GM19043 (cell line): ENCODE results near the gene SLC22A23.

Source experiments
- ATAC-seq: cut with Tn5 transposase; IDR thresholded peaks from one replicate; pipeline ENCODE4 v1.9.1; 2021; ENCODE audit warnings: low read depth; ENCODE audit not compliant: unreplicated experiment

SLC22A23 gene

GRCh38 chr6:3356824-3357420 lies 99.9 kb downstream of the SLC22A23 start:
- ATAC-seq = no peak

- ATAC-seq = peak; percentile 98
Observed at GRCh38 chr6:3356056-3356823, 100.6 kb downstream of the SLC22A23 start.

- ATAC-seq = no peak
Observed at GRCh38 chr6:3355358-3356055, 101.3 kb downstream of the SLC22A23 start.

- no peak for ATAC-seq
Observed at GRCh38 chr6:3355011-3355357, 101.9 kb downstream of the SLC22A23 start.

GRCh38 chr6:3353939-3354338 lies 102.9 kb downstream of the SLC22A23 start:
- no peak for ATAC-seq

GRCh38 chr6:3353213-3353903 lies 103.5 kb downstream of the SLC22A23 start:
- no peak for ATAC-seq

GRCh38 chr6:3352678-3353077 lies 104.2 kb downstream of the SLC22A23 start:
- ATAC-seq = no peak

GRCh38 chr6:3351829-3352524 lies 104.9 kb downstream of the SLC22A23 start:
- ATAC-seq = no peak

- no peak for ATAC-seq
Observed at GRCh38 chr6:3351105-3351676, 105.7 kb downstream of the SLC22A23 start.

- ATAC-seq = no peak
Observed at GRCh38 chr6:3350252-3350796, 106.5 kb downstream of the SLC22A23 start.

GRCh38 chr6:3349388-3350251 lies 107.2 kb downstream of the SLC22A23 start:
- no peak for ATAC-seq

GRCh38 chr6:3348821-3349220 lies 108.0 kb downstream of the SLC22A23 start:
- ATAC-seq = no peak

GRCh38 chr6:3347826-3348225 lies 109.0 kb downstream of the SLC22A23 start:
- ATAC-seq = no peak

GRCh38 chr6:3347247-3347646 lies 109.6 kb downstream of the SLC22A23 start:
- no peak for ATAC-seq

- ATAC-seq = no peak
Observed at GRCh38 chr6:3346476-3346875, 110.4 kb downstream of the SLC22A23 start.

GRCh38 chr6:3345836-3346235 lies 111.0 kb downstream of the SLC22A23 start:
- no peak for ATAC-seq

GRCh38 chr6:3343089-3343883 lies 113.6 kb downstream of the SLC22A23 start:
- no peak for ATAC-seq

GRCh38 chr6:3341467-3341866 lies 115.4 kb downstream of the SLC22A23 start:
- no peak for ATAC-seq
